ENCODE results near the gene USP17L18.
"Not testable (repeated sequence)": the region's sequence is repeated elsewhere in the genome, so short reads cannot be mapped to it uniquely, and the experiment has no call there.

The USP17L18 gene

GRCh38 chr4:9247953-9248680, at the start of gene USP17L18:
Gene USP17L18 (plus strand): TSS chr4:9248630. CDS start chr4:9248630, 0 bp downstream.
- DNase-seq (ENCODE audit: low read depth) = not testable (repeated sequence)

- not testable (repeated sequence) for DNase-seq (ENCODE audit: low read depth)
These were observed 38.1 kb upstream of the USP17L18 start, which contains the start of gene USP17L10 for GRCh38 chr4:9210357-9210756. Gene USP17L10 (plus strand): TSS chr4:9210657. CDS start chr4:9210657, 0 bp downstream.

- not testable (repeated sequence) for DNase-seq (ENCODE audit: low read depth)
These were observed 33.7 kb upstream of the USP17L18 start for GRCh38 chr4:9214701-9215100.

- not testable (repeated sequence) for DNase-seq (ENCODE audit: low read depth)
These were observed 33.3 kb upstream of the USP17L18 start, which contains the start of gene USP17L11 for GRCh38 chr4:9215105-9215504. Gene USP17L11 (plus strand): TSS chr4:9215405. CDS start chr4:9215405, 0 bp downstream.

GRCh38 chr4:9219852-9220251, 28.6 kb upstream of the USP17L18 start, which contains the start of gene USP17L12:
Gene USP17L12 (plus strand): TSS chr4:9220152. CDS start chr4:9220152, 0 bp downstream.
- DNase-seq (ENCODE audit: low read depth) = not testable (repeated sequence)

GRCh38 chr4:9224596-9224995, 23.8 kb upstream of the USP17L18 start, which contains the start of gene USP17L13:
Gene USP17L13 (plus strand): TSS chr4:9224896. CDS start chr4:9224896, 0 bp downstream.
- not testable (repeated sequence) for DNase-seq (ENCODE audit: low read depth)

- not testable (repeated sequence) for DNase-seq (ENCODE audit: low read depth)
These were observed 18.2 kb upstream of the USP17L18 start for GRCh38 chr4:9230249-9230648.

GRCh38 chr4:9234085-9234484, 14.3 kb upstream of the USP17L18 start, which contains the start of gene USP17L15:
Gene USP17L15 (plus strand): TSS chr4:9234385. CDS start chr4:9234385, 0 bp downstream.
- not testable (repeated sequence) for DNase-seq (ENCODE audit: low read depth)

GRCh38 chr4:9238461-9238860, 10.0 kb upstream of the USP17L18 start:
- DNase-seq (ENCODE audit: low read depth) = not testable (repeated sequence)

- not testable (repeated sequence) for DNase-seq (ENCODE audit: low read depth)
These were observed 4.9 kb upstream of the USP17L18 start, which contains the start of gene USP17L17 for GRCh38 chr4:9243579-9243978. Gene USP17L17 (plus strand): TSS chr4:9243879. CDS start chr4:9243879, 0 bp downstream.

GRCh38 chr4:9253078-9253477, 4.6 kb downstream of the USP17L18 start, which contains the start of gene USP17L19:
Gene USP17L19 (plus strand): TSS chr4:9253378. CDS start chr4:9253378, 0 bp downstream.
- not testable (repeated sequence) for DNase-seq (ENCODE audit: low read depth)

- DNase-seq (ENCODE audit: low read depth) = not testable (repeated sequence)
These were observed 9.4 kb downstream of the USP17L18 start, which contains the start of gene USP17L20 for GRCh38 chr4:9257824-9258223. Gene USP17L20 (plus strand): TSS chr4:9258124. CDS start chr4:9258124, 0 bp downstream.

GRCh38 chr4:9262572-9262971, 14.1 kb downstream of the USP17L18 start, which contains the start of gene USP17L21:
Gene USP17L21 (plus strand): TSS chr4:9262872. CDS start chr4:9262872, 0 bp downstream.
- not testable (repeated sequence) for DNase-seq (ENCODE audit: low read depth)

GRCh38 chr4:9267319-9267718, 18.9 kb downstream of the USP17L18 start, which contains the start of gene USP17L22:
Gene USP17L22 (plus strand): TSS chr4:9267619. CDS start chr4:9267619, 0 bp downstream.
- not testable (repeated sequence) for DNase-seq (ENCODE audit: low read depth)

GRCh38 chr4:9271719-9272118, 23.3 kb downstream of the USP17L18 start:
- DNase-seq (ENCODE audit: low read depth) = not testable (repeated sequence)
